ENCODE data around the gene CTNNBL1. TPM values are rescaled to one million over a fixed set of nuclear protein-coding genes. Genes with fewer than 3 reads are reported as not detected.

Gene CTNNBL1
- total RNA-seq, 1 experiment from 2014 or later: 55.4 TPM

GRCh38 chr20:37823296-37823980 lies 129.6 kb downstream of the CTNNBL1 start:
- ChIA-PET RAD21 (ENCODE audit: low non-redundant PET in 1 of 2, low total read pairs in 2 of 2, uncharacterized antibody in 2 of 2, unreplicated experiment in 2 of 2) (interaction anchor here in 1 of 2 experiments (0.6 kb wide), 1 partner anchor 533 kb away, joined by 4 read pairs; no protein-coding TSS in a partner anchor), CTCF (no interaction called here), POLR2A (no interaction called here)
- H4K20me1 ChIP-seq (ENCODE audit: insufficient read depth): no peaks in the 10 kb centered on the region
- H3K9me2 ChIP-seq (ENCODE audit: insufficient read depth): no peaks in the 10 kb centered on the region
- H3K9me3 ChIP-seq (ENCODE audit: control insufficient read depth in 1 of 2, insufficient read depth in 1 of 2, low read depth in 1 of 2, low read length in 2 of 2): no peaks in the 10 kb centered on the region
- H2AFZ ChIP-seq (ENCODE audit: low read depth, low read length, poor library complexity, severe bottlenecking): no peak overlapping the region
- H3K27me3 ChIP-seq (ENCODE audit: insufficient read depth, low read length): no peaks in the 10 kb centered on the region
- intact Hi-C loops (cut with micrococcal nuclease): no loop called here
- no peaks in the 10 kb centered on the region for H3K79me2 ChIP-seq (ENCODE audit: insufficient read depth, low read length)
- H3K4me3 ChIP-seq (replicated peaks in 1 of 2; ENCODE audit: low read depth in 1 of 2, low read length in 2 of 2): no peak overlapping the region
- no peak for TF ChIP-seq ZBTB33 (IDR thresholded peaks at IDR 0.05; ENCODE audit: extremely low read depth, insufficient replicate concordance, low read length)
- ATAC-seq (no peak), DNase-seq (ENCODE audit: low read depth, low spot score) (no peak)
- no peak overlapping the region for H3K9ac ChIP-seq (ENCODE audit: low read length)
- H3K36me3 ChIP-seq (ENCODE audit: control insufficient read depth in 1 of 2, insufficient read depth in 2 of 2, low read length in 2 of 2): no peaks in the 10 kb centered on the region
- no peak overlapping the region for H3K27ac ChIP-seq (ENCODE audit: low read depth, low read length)
- no TSS peak for BruUV-seq (replicated peaks)
- H3K4me2 ChIP-seq (ENCODE audit: low read length): no peak overlapping the region
- H3K4me1 ChIP-seq (ENCODE audit: control insufficient read depth in 1 of 2, insufficient read depth in 2 of 2, low read length in 2 of 2): peaks cover 4 to 23% of the 10 kb centered on the region in 2 experiments; a peak in 3 of 4 replicates

- Histone ChIP-seq H4K20me1 (ENCODE audit: insufficient read depth) (no peaks in the 10 kb centered on the region), H3K79me2 (ENCODE audit: insufficient read depth, low read length) (no peaks in the 10 kb centered on the region), H3K4me2 (ENCODE audit: low read length) (no peak overlapping the region), H3K27ac (ENCODE audit: low read depth, low read length) (no peak overlapping the region), H3K9me3 (ENCODE audit: control insufficient read depth in 1 of 2, insufficient read depth in 1 of 2, low read depth in 1 of 2, low read length in 2 of 2) (no peaks in the 10 kb centered on the region), H3K27me3 (ENCODE audit: insufficient read depth, low read length) (no peaks in the 10 kb centered on the region), H3K4me3 (replicated peaks in 1 of 2; ENCODE audit: low read depth in 1 of 2, low read length in 2 of 2) (no peak overlapping the region), H2AFZ (ENCODE audit: low read depth, low read length, poor library complexity, severe bottlenecking) (no peak overlapping the region), H3K9ac (ENCODE audit: low read length) (no peak overlapping the region), H3K36me3 (ENCODE audit: control insufficient read depth in 1 of 2, insufficient read depth in 2 of 2, low read length in 2 of 2) (no peaks in the 10 kb centered on the region), H3K4me1 (ENCODE audit: control insufficient read depth in 1 of 2, insufficient read depth in 2 of 2, low read length in 2 of 2) (no peaks in the 10 kb centered on the region), H3K9me2 (ENCODE audit: insufficient read depth) (no peaks in the 10 kb centered on the region)
- intact Hi-C loops (cut with micrococcal nuclease): no loop called here
- ChIA-PET POLR2A (no interaction called here), RAD21 (ENCODE audit: low non-redundant PET in 1 of 2, low total read pairs in 2 of 2, uncharacterized antibody in 2 of 2, unreplicated experiment in 2 of 2) (no interaction called here), CTCF (no interaction called here)
- DNase-seq (ENCODE audit: low read depth, low spot score): no peak
- ATAC-seq: no peak
- no TSS peak for BruUV-seq (replicated peaks)
- no peak for TF ChIP-seq FOSL1 (IDR thresholded peaks at IDR 0.05; ENCODE audit: low read depth)
- no peak for TF ChIP-seq EZH2phosphoT487 (IDR thresholded peaks at IDR 0.05; ENCODE audit: borderline replicate concordance)
- no peak for TF ChIP-seq EZH2 (IDR thresholded peaks at IDR 0.05)
- TF ChIP-seq RAD21 (IDR thresholded peaks at IDR 0.05; ENCODE audit: low read depth): no peak
- TF ChIP-seq ATF3 (IDR thresholded peaks at IDR 0.05): no peak
- TF ChIP-seq ZNF274 (IDR thresholded peaks at IDR 0.05; ENCODE audit: low read depth, low read length): no peak
- no peak for TF ChIP-seq CBX3 (IDR thresholded peaks at IDR 0.05; ENCODE audit: low read depth)
- TF ChIP-seq TCF7L2 (IDR thresholded peaks at IDR 0.05; ENCODE audit: borderline replicate concordance, extremely low read depth, insufficient read depth, insufficient read length): no peak
- no peak for TF ChIP-seq POLR2A (IDR thresholded peaks at IDR 0.05; ENCODE audit: borderline replicate concordance, extremely low read depth, insufficient read depth, insufficient read length)
- no peak for TF ChIP-seq ZFX (IDR thresholded peaks at IDR 0.05)
- TF ChIP-seq CEBPB (IDR thresholded peaks at IDR 0.05; ENCODE audit: low read depth): no peak
- TF ChIP-seq MAX (IDR thresholded peaks at IDR 0.05): no peak
- TF ChIP-seq SRF (IDR thresholded peaks at IDR 0.05; ENCODE audit: low read depth): no peak
- no peak for TF ChIP-seq ZBTB33 (IDR thresholded peaks at IDR 0.05; ENCODE audit: extremely low read depth, insufficient replicate concordance, low read length)
Observed at GRCh38 chr20:37827605-37828004, 133.8 kb downstream of the CTNNBL1 start.

All from HCT116 (cell line).